ENCODE data around the gene RPL19.

GRCh38 chr17:39200957-39201510 is 951 bp downstream of the RPL19 start:
- TF ChIP-seq ELF4 (IDR thresholded peaks at IDR 0.05) (no peak), TARDBP (IDR thresholded peaks at IDR 0.05) (no peak), BHLHE40 (IDR thresholded peaks at IDR 0.05; ENCODE audit: borderline replicate concordance) (no peak), HDGF (IDR thresholded peaks at IDR 0.05; ENCODE audit: borderline replicate concordance) (no peak), FOXM1 (IDR thresholded peaks at IDR 0.05; ENCODE audit: borderline replicate concordance) (no peak), ARNT (IDR thresholded peaks at IDR 0.05) (no peak), L3MBTL2 (conservative IDR thresholded peaks at IDR 0.05) (no peak), CTBP1 (IDR thresholded peaks at IDR 0.05; ENCODE audit: borderline replicate concordance) (no peak), FOXA1 (IDR thresholded peaks at IDR 0.05) (no peak), SP1 (IDR thresholded peaks at IDR 0.05) (no peak), FOXK2 (IDR thresholded peaks at IDR 0.05) (no peak)
